K562 (cell line): ENCODE results near the gene TMEM45A. TPM values are rescaled to one million over a fixed set of nuclear protein-coding genes. Genes with fewer than 3 reads are reported as not detected.
A peak's percentile ranks its signal among the peaks of the same experiment; 100 is the strongest.

Experiments
- CBFA2T2 ChIP-seq: fragments of 450-650 bp; conservative IDR thresholded peaks from 2 replicates; pipeline ENCODE4 v1.6.1; 2017; ENCODE audit warnings: mild to moderate bottlenecking
- JUNB ChIP-seq: fragments of 450-650 bp; formaldehyde crosslinking; conservative IDR thresholded peaks from 2 replicates; pipeline ENCODE4 v1.4.0; 2020; ENCODE audit warnings: mild to moderate bottlenecking
- STAT5A ChIP-seq: IDR thresholded peaks from 2 replicates; pipeline ENCODE4 v1.6.1; 2012; ENCODE audit warnings: low read length, inconsistent platforms, borderline replicate concordance
- TEAD4 ChIP-seq, 2 experiments: sonication (generic) in 1 of 2; formaldehyde crosslinking in 1 of 2; IDR thresholded peaks; 2 replicates each; pipeline versions ENCODE4 v1.6.1 to v1.8.0; 2012 to 2022; ENCODE audit warnings: borderline replicate concordance in 1 of 2, inconsistent platforms in 1 of 2, low read length in 1 of 2, mild to moderate bottlenecking in 1 of 2, missing genetic modification reagents in 1 of 2
- VEZF1 ChIP-seq: fragments of 200-800 bp; sonication (Bioruptor generic); IDR thresholded peaks from 2 replicates; pipeline ENCODE4 v1.6.1; 2017; ENCODE audit warnings: missing genetic modification characterization, missing compliant biosample characterization
- ZKSCAN8 ChIP-seq: fragments of 200-800 bp; sonication (Bioruptor generic); IDR thresholded peaks from 2 replicates; pipeline ENCODE4 v1.6.1; 2016; ENCODE audit warnings: missing genetic modification characterization, missing compliant biosample characterization
- ZNF263 ChIP-seq: sonication (generic); formaldehyde crosslinking; IDR thresholded peaks from 2 replicates; pipeline ENCODE4 v1.8.0; 2022; ENCODE audit warnings: mild to moderate bottlenecking, missing genetic modification reagents, borderline replicate concordance
- polyA plus RNA-seq, 8 experiments: library from polyadenylated mRNA; depleted of rRNA in 4 of 8; stranded (reverse) in 5 of 8; unstranded in 3 of 8; fragments of >200 nt; fragmentation: Nextera tagmentation in 2 of 8; fragmentation: Illumina TruSeq in 1 of 8; extraction: Ambion mirVana in 2 of 8; extraction: Trizol in 1 of 8; gene quantifications; 2 replicates each; pipeline versions ENCODE4 v1.2.1 to v1.2.3, GENCODE V29; 2011 to 2014; ENCODE audit warnings: inconsistent platforms in 1 of 8, missing spikeins in 1 of 8
- total RNA-seq, 7 experiments: library from RNA; depleted of rRNA in 6 of 7; stranded (reverse); fragments of >200 nt in 6 of 7; fragmentation: Illumina TruSeq in 2 of 7; extraction: Trizol in 2 of 7; gene quantifications; 2 replicates each; pipeline versions ENCODE4 v1.2.1 to v1.2.3, GENCODE V29; 2011 to 2021; ENCODE audit warnings: low replicate concordance in 1 of 7
- TF ChIP-seq, protein P1 (sequence below), 2 experiments: fragments of 450-650 bp; IDR thresholded peaks; 2 replicates each; pipeline ENCODE4 v1.6.1; 2016

Gene TMEM45A
- total and polyA plus RNA-seq, 9 of the 15 experiments (the other 6 are each of a cell fraction or from before 2014, with no cell fraction given), result 0.41 to 4.1 (median 0.95) TPM

DNA sequence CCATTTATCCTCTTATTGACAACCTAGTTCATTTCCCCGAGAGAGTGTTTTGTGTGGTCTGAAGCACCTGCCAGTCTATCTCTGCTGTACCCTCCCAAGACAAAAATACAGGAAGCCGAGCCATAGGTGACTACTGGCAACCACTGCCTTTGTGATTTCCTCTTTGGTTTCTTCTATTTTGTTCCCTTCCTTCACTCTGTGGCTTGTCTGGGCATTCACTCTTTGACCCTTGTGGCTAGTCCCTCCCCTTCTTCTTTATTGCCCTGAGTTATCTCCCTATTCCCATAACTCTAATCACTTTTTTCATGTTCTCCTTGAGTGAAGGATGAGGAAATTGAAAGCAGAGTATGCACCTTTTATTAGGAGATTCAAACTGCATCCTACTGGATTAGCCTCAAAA lies 116.9 kb downstream of the TMEM45A start, which contains the start of gene ADGRG7 (continued):
- TF ChIP-seq, protein P1, sequence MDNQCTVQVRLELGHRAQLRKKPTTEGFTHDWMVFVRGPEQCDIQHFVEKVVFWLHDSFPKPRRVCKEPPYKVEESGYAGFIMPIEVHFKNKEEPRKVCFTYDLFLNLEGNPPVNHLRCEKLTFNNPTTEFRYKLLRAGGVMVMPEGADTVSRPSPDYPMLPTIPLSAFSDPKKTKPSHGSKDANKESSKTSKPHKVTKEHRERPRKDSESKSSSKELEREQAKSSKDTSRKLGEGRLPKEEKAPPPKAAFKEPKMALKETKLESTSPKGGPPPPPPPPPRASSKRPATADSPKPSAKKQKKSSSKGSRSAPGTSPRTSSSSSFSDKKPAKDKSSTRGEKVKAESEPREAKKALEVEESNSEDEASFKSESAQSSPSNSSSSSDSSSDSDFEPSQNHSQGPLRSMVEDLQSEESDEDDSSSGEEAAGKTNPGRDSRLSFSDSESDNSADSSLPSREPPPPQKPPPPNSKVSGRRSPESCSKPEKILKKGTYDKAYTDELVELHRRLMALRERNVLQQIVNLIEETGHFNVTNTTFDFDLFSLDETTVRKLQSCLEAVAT (IDR thresholded peaks at IDR 0.05), result peak in 1 of 2 experiments; percentile 68; a peak in 1 of 4 replicates
- TF ChIP-seq VEZF1 (CRISPR knock-in tag), result 0 out of 2 replicates have a peak, but pooled peaks have one; percentile 38
- peak; percentile 66 for TF ChIP-seq CBFA2T2
- TF ChIP-seq JUNB (CRISPR knock-in tag), result no peak
- TF ChIP-seq ZKSCAN8, result no peak
- 0 out of 2 replicates have a peak, but pooled peaks have one; percentile 23 for TF ChIP-seq STAT5A
- no peak for TF ChIP-seq ZNF263 (CRISPR knock-in tag)
- TF ChIP-seq TEAD4 (IDR thresholded peaks at IDR 0.05; ENCODE audit: low read length), result peak; percentile 76
- no peak for TF ChIP-seq TEAD4 (CRISPR knock-in tag; IDR thresholded peaks at IDR 0.05; ENCODE audit: borderline replicate concordance)
